HT1080 (cell line): Measurements from ENCODE around the gene CSNK2A2. TPM values are rescaled to one million over a fixed set of nuclear protein-coding genes. Genes with fewer than 3 reads are reported as not detected.
A peak's percentile ranks its signal among the peaks of the same experiment; 100 is the strongest.

Source experiments
- DNase-seq: peaks from one replicate; pipeline ENCODE4 v3.0.0-alpha.2; 2015; ENCODE audit warnings: low read depth
- total RNA-seq: library from RNA; depleted of rRNA; stranded (reverse); fragments of >200 nt; shearing (Covaris generic); gene quantifications from 2 replicates; pipeline ENCODE4 v1.2.3, GENCODE V29; 2014

Gene CSNK2A2
- total RNA-seq, 1 experiment from 2014 or later: 25.4 TPM

- DNase-seq: no peak
These were observed 2.3 kb upstream of the CSNK2A2 start for GRCh38 chr16:58200004-58200797.

GRCh38 chr16:58198803-58199411 lies 1.0 kb upstream of the CSNK2A2 start:
- no peak for DNase-seq

- no peak for DNase-seq
These were observed 443 bp downstream of the CSNK2A2 start for GRCh38 chr16:58197314-58198012.

GRCh38 chr16:58196898-58197313 lies 1.0 kb downstream of the CSNK2A2 start:
- DNase-seq: no peak

GRCh38 chr16:58195771-58196170 lies 2.1 kb downstream of the CSNK2A2 start:
- no peak for DNase-seq

- DNase-seq: no peak
These were observed 2.6 kb downstream of the CSNK2A2 start for GRCh38 chr16:58195344-58195743.

GRCh38 chr16:58194790-58195189 lies 3.1 kb downstream of the CSNK2A2 start:
- no peak for DNase-seq

GRCh38 chr16:58187665-58188421 lies 10.1 kb downstream of the CSNK2A2 start:
- no peak for DNase-seq

- DNase-seq: peak; percentile 9
These were observed 10.8 kb downstream of the CSNK2A2 start for GRCh38 chr16:58187092-58187491.

GRCh38 chr16:58186176-58186944 lies 11.5 kb downstream of the CSNK2A2 start:
- no peak for DNase-seq

- no peak for DNase-seq
These were observed 20.6 kb downstream of the CSNK2A2 start for GRCh38 chr16:58177353-58177710.

GRCh38 chr16:58176608-58177352 lies 21.1 kb downstream of the CSNK2A2 start:
- no peak for DNase-seq

GRCh38 chr16:58170223-58170622 lies 27.7 kb downstream of the CSNK2A2 start:
- DNase-seq: no peak

GRCh38 chr16:58160855-58161254 lies 37.1 kb downstream of the CSNK2A2 start:
- peak; percentile 7 for DNase-seq

GRCh38 chr16:58158725-58159124 lies 39.2 kb downstream of the CSNK2A2 start:
- DNase-seq: no peak

GRCh38 chr16:58157951-58158540 lies 39.9 kb downstream of the CSNK2A2 start:
- no peak for DNase-seq

- no peak for DNase-seq
These were observed 40.7 kb downstream of the CSNK2A2 start for GRCh38 chr16:58157239-58157638.

- DNase-seq: no peak
These were observed 42.1 kb downstream of the CSNK2A2 start for GRCh38 chr16:58155839-58156238.

- no peak for DNase-seq
These were observed 43.6 kb downstream of the CSNK2A2 start for GRCh38 chr16:58154345-58154744.
